ENCODE data around the gene BTN1A1.

- TF ChIP-seq POLR2A (IDR thresholded peaks at IDR 0.05; ENCODE audit: low read depth, low read length) (no peak), TAF1 (IDR thresholded peaks at IDR 0.05; ENCODE audit: low read depth, low read length) (no peak), POLR2AphosphoS5 (IDR thresholded peaks at IDR 0.05; ENCODE audit: low read depth, low read length) (no peak), PAX5 (IDR thresholded peaks at IDR 0.05; ENCODE audit: insufficient read depth, low read length, severe bottlenecking) (no peak), SPI1 (IDR thresholded peaks at IDR 0.05; ENCODE audit: low read depth, low read length) (no peak)
These were observed 38.4 kb downstream of the BTN1A1 start for GRCh38 chr6:26538572-26538902.
